ENCODE measurements around the gene MTCH1.

DNA sequence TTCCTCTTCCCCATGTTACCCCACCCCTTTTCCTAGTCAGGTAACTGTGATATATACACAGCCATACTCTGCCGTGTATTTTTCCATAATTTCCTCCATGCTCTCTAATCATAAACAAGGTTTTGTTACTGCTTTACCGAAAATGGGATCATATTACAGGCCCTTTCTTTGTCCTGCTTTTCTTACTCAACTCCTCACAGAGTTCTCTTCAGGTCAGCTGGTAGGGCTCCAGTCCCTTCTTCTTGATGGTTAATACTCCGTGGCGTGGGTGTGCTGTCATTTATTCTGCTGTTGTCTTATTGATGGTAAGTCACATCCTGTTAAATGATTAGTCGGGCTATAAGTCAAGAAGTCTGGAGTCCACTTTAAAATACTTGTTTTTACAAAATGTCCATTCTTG lies 56.4 kb downstream of the MTCH1 start:
- TF ChIP-seq, protein P1, sequence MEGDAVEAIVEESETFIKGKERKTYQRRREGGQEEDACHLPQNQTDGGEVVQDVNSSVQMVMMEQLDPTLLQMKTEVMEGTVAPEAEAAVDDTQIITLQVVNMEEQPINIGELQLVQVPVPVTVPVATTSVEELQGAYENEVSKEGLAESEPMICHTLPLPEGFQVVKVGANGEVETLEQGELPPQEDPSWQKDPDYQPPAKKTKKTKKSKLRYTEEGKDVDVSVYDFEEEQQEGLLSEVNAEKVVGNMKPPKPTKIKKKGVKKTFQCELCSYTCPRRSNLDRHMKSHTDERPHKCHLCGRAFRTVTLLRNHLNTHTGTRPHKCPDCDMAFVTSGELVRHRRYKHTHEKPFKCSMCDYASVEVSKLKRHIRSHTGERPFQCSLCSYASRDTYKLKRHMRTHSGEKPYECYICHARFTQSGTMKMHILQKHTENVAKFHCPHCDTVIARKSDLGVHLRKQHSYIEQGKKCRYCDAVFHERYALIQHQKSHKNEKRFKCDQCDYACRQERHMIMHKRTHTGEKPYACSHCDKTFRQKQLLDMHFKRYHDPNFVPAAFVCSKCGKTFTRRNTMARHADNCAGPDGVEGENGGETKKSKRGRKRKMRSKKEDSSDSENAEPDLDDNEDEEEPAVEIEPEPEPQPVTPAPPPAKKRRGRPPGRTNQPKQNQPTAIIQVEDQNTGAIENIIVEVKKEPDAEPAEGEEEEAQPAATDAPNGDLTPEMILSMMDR (IDR thresholded peaks at IDR 0.05) = no peak
- TF ChIP-seq JUN (CRISPR knock-in tag; IDR thresholded peaks at IDR 0.05) (no peak), SMAD4 (CRISPR knock-in tag; IDR thresholded peaks at IDR 0.05) (no peak), MYBL2 (CRISPR knock-in tag; IDR thresholded peaks at IDR 0.05) (no peak), ZNF121 (CRISPR knock-in tag; IDR thresholded peaks at IDR 0.05) (no peak), CREM (CRISPR knock-in tag; IDR thresholded peaks at IDR 0.05) (no peak)
- TF ChIP-seq, protein P2, sequence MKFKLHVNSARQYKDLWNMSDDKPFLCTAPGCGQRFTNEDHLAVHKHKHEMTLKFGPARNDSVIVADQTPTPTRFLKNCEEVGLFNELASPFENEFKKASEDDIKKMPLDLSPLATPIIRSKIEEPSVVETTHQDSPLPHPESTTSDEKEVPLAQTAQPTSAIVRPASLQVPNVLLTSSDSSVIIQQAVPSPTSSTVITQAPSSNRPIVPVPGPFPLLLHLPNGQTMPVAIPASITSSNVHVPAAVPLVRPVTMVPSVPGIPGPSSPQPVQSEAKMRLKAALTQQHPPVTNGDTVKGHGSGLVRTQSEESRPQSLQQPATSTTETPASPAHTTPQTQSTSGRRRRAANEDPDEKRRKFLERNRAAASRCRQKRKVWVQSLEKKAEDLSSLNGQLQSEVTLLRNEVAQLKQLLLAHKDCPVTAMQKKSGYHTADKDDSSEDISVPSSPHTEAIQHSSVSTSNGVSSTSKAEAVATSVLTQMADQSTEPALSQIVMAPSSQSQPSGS (CRISPR knock-in tag; IDR thresholded peaks at IDR 0.05; ENCODE audit: borderline replicate concordance, low read depth) = no peak
- TF ChIP-seq, protein P3, sequence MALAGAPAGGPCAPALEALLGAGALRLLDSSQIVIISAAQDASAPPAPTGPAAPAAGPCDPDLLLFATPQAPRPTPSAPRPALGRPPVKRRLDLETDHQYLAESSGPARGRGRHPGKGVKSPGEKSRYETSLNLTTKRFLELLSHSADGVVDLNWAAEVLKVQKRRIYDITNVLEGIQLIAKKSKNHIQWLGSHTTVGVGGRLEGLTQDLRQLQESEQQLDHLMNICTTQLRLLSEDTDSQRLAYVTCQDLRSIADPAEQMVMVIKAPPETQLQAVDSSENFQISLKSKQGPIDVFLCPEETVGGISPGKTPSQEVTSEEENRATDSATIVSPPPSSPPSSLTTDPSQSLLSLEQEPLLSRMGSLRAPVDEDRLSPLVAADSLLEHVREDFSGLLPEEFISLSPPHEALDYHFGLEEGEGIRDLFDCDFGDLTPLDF (CRISPR knock-in tag; IDR thresholded peaks at IDR 0.05) = no peak
- TF ChIP-seq, protein P4, sequence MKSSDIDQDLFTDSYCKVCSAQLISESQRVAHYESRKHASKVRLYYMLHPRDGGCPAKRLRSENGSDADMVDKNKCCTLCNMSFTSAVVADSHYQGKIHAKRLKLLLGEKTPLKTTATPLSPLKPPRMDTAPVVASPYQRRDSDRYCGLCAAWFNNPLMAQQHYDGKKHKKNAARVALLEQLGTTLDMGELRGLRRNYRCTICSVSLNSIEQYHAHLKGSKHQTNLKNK (CRISPR knock-in tag; IDR thresholded peaks at IDR 0.05) = no peak
- TF ChIP-seq, protein P5, sequence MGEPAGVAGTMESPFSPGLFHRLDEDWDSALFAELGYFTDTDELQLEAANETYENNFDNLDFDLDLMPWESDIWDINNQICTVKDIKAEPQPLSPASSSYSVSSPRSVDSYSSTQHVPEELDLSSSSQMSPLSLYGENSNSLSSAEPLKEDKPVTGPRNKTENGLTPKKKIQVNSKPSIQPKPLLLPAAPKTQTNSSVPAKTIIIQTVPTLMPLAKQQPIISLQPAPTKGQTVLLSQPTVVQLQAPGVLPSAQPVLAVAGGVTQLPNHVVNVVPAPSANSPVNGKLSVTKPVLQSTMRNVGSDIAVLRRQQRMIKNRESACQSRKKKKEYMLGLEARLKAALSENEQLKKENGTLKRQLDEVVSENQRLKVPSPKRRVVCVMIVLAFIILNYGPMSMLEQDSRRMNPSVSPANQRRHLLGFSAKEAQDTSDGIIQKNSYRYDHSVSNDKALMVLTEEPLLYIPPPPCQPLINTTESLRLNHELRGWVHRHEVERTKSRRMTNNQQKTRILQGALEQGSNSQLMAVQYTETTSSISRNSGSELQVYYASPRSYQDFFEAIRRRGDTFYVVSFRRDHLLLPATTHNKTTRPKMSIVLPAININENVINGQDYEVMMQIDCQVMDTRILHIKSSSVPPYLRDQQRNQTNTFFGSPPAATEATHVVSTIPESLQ (CRISPR knock-in tag; IDR thresholded peaks at IDR 0.05) = no peak
- TF ChIP-seq, protein P6, sequence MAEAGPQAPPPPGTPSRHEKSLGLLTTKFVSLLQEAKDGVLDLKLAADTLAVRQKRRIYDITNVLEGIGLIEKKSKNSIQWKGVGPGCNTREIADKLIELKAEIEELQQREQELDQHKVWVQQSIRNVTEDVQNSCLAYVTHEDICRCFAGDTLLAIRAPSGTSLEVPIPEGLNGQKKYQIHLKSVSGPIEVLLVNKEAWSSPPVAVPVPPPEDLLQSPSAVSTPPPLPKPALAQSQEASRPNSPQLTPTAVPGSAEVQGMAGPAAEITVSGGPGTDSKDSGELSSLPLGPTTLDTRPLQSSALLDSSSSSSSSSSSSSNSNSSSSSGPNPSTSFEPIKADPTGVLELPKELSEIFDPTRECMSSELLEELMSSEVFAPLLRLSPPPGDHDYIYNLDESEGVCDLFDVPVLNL (CRISPR knock-in tag; IDR thresholded peaks at IDR 0.05; ENCODE audit: borderline replicate concordance, low read depth) = no peak
